SK-N-MC (cell line): Measurements from ENCODE around the gene AUTS2.

ENCODE experiments used
- EZH2 ChIP-seq: fragments of 200-600 bp; sonication (generic); IDR thresholded peaks from one replicate; pipeline ENCODE4 v1.6.1; 2017; ENCODE audit warnings: antibody characterized with exemption
- FOXP2 ChIP-seq: optimal IDR thresholded peaks from 2 replicates; pipeline ENCODE3; 2011; ENCODE audit warnings: mild to moderate bottlenecking, moderate library complexity; ENCODE audit not compliant: insufficient read depth; ENCODE audit errors: extremely low read length, control extremely low read depth
- POLR2AphosphoS5 ChIP-seq: IDR thresholded peaks from 2 replicates; pipeline ENCODE4 v1.6.1; 2012; ENCODE audit warnings: mild to moderate bottlenecking, low read depth, low read length, borderline replicate concordance

GRCh38 chr7:69801729-69802682 is 203.7 kb downstream of the AUTS2 start:
- TF ChIP-seq POLR2AphosphoS5, result no peak
- no peak for TF ChIP-seq EZH2
- TF ChIP-seq FOXP2, result no peak
